HPDE6-E6E7 (cell line): Measurements from ENCODE around the gene MACC1.

ENCODE experiments used
- DNase-seq: peaks from one replicate; pipeline ENCODE4 v3.0.0; 2011; ENCODE audit warnings: missing footprints; ENCODE audit errors: extremely low spot score

MACC1 gene

DNA sequence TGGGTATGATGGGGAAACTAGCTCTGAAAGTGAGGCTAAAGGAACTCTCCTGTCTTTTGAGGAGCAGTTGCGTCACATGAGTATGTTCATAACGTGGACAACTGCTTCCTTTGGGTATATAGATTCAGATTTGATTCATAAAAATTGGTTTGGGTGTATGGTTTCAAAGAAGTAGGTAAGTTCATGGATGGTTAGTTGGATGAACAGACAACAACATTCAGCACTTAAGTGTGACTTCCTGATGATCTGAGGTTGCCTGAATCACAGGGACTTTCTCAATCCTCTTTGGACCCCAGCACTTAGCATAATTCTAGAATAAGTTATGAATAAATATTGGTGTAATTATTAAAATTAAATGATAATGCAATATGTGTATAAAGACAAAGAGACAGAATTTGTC, 43.4 kb downstream of the MACC1 start:
- DNase-seq: no peak

DNA sequence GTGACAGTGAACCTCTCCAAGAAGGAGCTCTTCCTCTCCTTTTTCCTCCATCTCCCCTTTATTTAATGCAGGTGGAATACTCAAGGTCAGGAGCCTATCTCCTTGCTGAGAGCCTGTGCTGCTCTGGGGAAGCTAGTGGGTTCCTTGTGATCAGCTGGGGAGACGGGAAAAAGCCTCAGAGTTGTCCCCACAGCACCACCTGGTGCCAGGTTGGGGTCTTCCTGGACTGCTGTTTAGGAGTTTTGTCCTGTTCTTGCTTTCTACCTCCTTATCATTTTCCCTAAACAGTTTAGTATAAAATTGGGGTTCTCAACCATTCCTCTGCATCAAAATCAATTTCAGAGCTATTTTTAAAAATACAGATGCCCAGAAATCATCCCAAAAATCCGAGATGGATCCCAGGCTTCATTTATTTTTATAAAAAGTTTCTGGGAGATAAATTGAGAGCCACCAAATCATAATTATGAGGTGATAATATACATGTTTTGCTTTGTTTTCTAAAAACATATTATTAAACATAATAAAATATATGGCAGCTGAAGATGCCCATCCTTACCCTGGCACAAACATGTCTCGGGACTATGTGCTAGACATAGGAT, 44.3 kb downstream of the MACC1 start:
- DNase-seq: peak; percentile 35

DNA sequence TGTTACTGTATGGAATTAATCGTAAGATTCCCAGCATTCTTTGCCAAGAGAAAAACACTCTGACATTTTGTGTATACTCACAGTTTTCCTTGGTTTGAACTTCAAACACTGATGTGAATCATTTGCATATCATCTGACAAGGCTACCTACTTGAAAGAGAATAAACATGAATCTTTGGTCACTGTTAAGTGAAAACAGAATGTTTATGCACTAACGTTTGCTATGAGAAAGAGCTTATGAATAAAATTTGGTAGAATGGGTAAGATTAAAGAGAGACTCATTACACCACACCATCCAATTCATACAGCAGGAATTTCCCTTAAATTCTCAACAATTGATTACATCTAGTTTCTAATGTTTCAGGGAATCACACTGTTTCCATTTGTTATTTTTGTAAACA, 46.6 kb downstream of the MACC1 start:
- no peak for DNase-seq

DNA sequence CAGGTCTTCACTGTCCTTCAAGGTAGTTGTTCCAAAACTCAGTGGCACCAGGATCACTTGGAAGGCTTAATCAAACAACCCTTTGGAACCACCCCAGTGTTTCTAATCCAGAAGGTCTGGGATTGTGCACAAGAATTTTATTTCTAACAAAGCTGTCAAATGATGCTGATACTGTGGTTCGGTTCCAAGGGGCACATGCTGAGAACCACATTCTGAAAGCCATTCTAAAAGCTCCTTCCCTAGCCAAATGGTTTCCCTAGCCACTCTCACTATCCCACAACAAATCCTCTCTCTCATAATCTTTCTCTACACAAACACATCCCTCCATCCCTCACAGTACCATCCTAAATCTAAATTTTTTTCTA, 52.1 kb downstream of the MACC1 start:
- no peak for DNase-seq

DNA sequence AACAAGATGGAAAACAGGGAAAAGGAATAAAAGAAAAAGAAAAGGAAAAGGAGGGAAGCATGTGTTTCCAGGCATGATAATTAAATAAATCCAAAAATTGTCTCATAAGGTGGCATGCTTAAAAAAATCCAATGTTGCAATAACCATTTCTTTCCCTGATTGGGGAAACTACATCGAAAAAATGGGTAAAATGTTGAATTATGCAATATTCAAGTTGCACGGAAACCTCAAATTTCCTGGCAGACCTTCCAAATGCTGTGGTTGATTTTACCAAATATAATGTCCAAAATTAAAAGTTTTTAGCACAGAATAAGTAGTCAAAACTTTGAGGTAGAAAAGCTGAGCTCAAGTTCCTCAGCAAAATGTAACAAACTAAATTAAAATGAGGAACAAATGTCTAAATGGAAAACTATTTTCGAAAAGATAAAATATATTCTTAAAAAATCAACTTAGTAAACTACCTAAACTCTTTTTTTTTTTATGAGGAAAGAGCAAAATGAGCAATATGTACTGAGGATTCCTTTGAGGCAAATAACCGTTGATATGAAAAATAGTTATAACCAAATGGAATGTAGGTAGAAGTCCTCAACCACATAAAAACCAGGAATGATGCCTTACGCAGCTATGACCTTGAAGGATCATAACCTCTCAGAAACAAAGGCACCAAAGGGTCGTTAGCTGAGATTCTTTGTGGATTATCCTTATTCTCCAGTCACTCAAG, 52.6 kb downstream of the MACC1 start:
- no peak for DNase-seq

DNA sequence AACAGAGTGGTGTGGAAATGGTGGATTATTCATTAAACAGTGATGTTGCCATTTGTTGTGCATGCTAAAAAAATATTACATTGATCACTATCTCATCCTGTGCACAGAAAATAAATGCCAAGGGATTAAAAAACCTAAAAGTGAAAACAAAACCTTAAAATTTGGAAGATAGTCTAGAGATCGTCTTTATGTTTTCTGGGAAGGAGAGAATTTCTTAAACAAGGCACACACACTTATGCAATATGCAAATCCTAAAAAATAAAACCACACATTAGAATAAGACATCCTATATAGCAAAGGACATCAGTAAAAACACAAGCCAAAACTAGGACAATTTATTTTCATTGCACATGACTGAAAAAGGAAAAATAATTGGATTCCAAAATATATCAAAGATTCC, 54.5 kb downstream of the MACC1 start:
- no peak for DNase-seq

DNA sequence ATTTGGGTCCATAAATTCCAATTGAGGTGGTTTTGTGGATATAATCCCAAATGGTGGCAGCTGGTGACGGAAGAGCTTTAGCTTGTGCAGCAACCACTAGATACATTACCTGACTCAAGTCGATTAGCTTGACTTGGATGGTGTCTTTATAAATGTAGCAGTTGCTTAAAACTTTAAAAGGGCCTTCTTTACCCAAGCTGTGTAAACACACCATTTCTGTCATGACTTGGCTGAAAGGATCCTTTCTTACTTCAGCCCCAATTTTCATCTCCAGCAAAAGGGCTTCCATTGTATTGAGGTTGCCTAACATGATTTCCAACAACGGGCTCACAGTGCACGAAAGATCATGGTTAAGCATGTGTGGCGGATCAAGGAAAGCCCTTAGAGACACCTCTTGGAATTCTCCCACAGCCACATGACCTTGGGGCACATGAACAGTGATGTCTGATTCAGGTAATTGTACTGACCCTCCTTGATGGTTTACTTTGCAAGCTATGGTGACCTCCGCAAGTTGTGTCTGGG, 57.9 kb downstream of the MACC1 start:
- no peak for DNase-seq

DNA sequence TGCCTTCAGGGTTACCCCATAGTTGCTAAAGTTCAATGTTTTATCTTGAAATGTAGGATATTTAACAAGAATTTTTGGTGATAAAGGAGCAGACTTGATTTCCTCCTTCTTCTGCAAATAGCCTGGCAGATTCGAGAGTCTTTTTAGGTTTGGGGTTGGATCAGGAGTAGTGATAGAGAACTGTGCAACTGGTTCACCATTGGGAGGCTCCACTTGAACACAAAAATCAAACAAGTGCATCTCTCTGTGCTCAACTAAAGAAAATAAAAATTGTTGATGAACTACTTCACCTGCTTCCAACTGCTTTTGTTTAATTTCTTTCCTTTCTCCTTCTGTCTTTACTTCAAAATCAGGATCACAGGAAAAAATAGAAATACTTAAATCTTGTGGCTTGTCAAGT, 58.5 kb downstream of the MACC1 start:
- DNase-seq: no peak

DNA sequence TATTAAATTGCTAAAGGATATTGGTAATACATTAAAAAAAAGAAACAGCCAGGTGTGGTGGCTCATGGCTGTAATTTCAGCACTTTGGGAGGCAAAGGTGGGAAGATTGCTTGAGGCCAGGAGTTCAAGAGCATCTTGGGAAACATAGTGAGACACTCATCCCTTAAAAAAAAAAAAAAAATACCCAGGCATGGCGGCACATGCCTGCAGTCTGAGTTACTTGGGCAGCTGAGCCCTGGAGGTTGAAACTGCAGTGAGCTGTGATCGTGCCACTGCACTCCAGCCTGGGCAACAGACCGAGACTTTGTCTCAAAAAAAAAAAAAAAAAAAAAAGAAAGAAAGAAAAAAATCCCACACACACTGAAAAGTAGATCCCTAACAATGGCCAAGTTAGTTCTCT, 59.7 kb downstream of the MACC1 start:
- DNase-seq: no peak

DNA sequence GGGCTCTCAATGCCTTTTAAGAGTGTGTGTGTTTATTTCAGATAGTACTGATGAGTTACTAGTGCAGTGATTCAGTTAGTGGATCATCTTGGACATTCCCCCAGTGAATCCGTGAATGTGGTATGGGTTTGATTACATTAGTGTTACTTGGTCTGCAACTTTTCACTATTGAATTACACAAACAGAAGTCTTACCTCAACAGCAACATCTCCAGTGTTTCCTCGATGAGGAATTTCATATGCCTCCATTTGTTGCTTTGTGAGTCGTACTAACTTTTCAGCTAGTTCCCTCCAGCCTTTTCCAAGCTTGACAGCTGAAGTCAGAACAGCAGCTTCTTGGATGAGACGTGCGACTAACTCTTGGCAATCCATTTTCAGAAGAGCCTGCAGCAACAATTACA, 63.2 kb downstream of the MACC1 start:
- no peak for DNase-seq

DNA sequence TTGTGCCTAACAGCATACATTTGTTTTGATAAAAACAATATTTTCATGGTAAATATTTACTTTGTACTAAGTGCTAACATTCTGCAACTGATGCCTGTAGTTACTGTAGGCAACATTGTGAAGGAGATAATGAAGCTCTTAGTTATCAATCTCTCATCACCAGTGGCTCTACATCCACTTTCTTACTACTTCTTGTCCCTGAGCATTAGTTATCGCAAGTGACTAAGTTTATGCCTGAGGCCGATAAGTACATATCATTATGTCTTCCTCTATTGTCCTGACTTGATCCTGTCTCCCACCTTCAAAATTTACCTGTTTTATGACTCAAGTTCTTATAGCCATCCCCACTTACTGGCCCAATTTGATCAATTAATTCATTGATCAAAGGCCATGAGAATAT, 63.6 kb downstream of the MACC1 start:
- DNase-seq: no peak

DNA sequence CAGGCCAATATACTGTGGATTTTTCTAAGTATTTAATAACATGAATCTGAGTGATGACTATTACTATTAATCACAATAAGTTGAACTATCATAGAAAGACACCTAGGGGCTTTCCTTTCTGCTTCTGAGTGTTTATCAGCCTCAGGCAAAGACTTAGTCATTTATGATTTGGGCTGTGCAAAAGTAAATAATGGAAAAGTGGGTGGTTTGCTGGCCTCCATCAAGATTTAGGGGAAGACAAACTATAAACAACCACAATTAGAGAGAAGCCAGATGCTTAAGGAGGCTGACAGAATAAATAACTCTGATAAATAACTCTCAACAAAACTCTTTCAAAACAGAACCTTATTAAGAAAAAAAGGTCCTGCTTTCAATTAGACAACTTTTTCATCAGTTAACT, 64.7 kb downstream of the MACC1 start:
- no peak for DNase-seq

DNA sequence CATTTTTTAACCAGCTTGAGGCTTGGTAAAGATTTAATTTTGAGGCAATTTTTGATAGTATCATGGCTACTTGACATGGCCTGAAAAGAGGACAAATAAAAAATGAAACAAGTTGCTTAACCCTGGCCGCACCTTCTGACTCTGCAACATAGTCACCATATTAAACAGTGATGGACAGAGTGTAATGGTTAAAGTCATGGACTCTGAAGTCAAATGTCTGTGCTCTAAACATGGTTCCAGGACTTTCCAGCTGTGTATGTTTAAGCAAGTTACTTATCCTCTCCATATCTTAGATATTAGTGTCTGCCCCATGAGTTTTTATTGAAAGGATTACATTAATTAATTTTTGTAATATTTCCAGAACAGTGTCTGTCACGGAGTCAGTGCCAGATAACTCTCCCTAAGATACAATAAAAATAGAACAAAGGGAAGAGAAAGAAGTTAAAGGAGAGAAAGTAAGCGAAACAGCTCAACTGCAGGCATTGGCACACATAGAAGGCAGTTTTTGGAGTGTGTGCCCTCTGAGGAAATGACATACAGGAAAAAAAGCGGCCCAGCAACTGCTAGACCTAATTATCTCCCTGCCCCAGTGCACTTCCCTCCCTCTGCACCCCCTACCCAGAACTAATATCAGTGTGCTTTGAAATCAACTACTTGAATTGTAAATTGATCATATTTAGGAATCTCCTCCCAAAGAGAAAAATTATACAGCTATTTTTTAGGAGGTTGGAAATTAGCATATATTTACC, 65.3 kb downstream of the MACC1 start:
- DNase-seq: no peak

DNA sequence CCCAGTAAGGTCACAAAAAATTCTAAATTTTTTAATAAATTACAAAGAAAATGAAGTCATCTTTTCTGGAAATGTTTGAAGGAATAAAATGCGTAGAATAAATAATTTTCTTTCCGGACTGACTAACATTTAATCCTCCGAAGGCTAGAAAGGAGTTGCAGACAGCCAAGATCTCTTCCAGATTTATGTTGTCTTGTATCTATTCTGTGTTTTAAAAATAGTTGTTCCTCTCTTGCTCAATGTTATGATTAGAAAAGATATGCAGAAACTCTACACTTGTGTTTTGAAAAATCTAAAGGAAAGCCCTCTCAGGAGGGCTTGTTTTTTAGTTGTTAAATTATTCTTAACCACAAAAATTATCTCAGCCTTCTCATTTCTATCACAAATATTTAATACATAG, 70.7 kb downstream of the MACC1 start:
- no peak for DNase-seq

DNA sequence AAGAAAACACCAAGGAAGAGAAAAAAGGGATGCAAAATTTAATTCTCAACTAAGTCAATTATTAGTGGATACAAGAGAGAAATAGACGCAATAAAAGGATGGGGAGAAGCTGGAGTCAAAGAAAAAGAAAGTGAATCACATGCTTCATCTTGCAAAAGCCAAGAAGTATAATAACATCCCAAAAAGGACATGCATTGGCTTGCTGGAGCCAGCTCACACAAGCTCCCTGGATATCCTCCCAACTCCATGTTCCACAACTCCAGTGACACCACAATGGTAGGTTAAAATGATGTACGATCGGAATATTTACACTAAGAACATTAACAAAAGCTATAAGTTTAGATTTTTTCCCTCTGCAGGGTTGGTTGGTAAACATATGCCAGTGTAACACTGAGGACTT, 72.4 kb downstream of the MACC1 start:
- no peak for DNase-seq

DNA sequence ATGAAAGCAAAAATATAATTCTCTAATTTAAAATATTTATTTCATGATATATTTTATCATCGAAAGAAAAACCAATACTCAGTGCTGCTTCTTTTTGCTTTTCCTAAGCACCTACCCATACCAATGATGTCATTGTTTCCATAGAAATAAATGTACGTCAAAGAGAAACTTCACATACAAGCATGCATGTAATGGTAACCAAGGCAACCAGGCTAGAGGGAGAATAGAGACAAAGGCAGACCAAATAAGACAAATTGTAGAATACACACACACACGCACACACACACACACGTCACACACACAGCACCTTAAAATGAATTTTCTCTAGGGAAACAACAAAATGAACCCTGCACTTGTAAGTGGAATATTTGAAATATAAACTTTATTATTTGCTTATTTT, 75.5 kb downstream of the MACC1 start:
- no peak for DNase-seq

DNA sequence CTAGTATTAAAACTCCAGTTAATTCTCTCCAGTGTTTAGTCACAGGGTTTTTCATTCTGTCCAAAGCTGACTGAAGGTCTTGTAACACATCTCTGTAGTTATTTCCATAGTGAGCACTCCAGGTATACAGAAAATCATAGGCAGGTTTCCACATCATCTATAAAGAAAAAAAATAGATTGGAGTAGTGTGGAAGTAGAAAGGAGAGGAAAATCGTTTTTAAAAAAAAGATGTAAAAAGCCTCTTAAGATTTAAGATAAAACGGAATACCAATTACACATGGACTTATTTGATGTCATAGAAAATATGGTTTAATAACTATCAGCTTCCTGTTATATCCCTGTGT, 76.2 kb downstream of the MACC1 start:
- no peak for DNase-seq

DNA sequence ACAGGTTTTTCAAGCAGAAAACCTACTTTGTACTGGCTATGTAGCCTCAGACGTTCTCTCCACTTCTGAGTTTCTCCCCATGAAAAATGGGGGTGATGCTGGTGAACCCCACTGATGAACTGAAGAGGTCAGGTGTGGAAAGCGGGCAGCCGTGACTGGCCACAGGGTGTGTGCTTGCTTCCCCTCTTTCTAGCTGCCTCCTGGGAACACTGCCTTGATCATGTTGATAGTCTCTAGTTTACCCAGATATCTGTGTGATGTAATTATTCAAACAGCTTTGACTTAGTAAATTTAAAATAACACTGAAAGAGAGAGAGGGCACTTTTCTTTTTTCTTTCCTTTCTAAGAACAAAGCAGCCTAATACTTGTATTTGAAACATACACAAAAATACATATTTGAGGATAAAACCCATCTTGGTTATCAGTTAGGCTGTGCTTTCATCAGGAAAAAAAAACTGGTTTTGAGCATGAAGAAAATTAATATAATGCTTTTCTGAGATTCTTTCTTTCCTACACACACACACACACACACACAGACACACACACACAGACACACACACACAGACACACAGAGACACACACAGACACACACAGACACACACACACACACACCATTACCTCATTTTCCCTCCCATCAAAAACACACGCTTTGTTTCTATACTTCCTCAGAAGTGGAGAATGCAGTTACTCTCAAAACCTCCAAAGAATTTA, 76.7 kb downstream of the MACC1 start:
- no peak for DNase-seq

DNA sequence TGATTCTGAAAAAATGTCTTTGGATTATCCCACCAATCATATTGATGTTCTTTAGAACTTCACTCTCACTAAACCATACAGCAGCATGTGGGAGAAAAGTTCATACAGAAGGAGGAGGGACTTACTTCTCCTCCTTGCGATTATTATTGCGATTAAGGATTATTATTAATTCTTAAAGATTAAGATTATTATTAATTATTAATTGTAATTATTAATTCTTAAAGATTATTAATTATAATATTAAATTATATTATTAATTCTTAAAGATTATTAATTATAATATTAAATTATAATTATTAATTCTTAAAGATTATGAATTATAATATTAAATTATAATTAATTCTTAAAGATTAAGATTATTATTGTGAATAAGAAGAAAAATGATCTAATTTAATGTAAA, 80.5 kb downstream of the MACC1 start:
- DNase-seq: no peak

DNA sequence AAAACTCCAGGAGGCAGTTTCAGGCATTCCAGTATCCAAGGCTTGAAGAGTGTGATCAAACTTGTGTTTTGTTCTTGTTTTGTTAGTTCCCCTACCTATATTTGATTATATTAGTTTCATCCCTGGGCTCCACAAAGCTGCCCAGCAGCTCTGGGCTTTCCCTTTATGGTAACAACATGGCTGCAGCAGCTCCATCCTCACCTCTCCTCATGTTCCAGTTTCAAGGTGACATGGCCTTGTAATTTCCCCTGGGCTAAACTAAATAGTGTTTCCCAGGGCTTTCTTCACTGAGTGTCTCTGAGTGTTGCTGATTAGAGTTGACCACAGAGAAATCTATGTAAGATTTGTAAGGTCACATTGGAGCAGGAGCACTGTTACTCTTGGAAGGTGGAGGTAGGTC, 83.4 kb downstream of the MACC1 start:
- no peak for DNase-seq

DNA sequence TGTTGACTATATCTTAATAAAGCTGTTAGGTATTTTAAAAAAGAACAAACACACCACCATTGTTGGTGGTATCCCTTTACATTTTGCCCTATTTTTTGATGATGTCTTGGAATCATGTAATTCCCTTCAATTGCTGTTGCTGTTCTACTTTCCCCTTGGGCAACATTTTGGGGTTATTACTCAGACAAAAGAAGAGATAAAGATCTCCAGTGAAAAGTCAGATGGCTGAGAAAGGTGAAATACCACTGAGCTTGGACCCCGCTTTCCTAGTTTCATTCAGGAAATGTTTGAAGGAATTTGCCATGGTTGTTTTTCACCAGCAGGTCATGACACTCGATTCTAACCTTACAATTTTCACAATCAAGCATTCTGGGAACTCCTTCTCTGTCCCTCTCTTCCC, 84.6 kb downstream of the MACC1 start:
- no peak for DNase-seq

DNA sequence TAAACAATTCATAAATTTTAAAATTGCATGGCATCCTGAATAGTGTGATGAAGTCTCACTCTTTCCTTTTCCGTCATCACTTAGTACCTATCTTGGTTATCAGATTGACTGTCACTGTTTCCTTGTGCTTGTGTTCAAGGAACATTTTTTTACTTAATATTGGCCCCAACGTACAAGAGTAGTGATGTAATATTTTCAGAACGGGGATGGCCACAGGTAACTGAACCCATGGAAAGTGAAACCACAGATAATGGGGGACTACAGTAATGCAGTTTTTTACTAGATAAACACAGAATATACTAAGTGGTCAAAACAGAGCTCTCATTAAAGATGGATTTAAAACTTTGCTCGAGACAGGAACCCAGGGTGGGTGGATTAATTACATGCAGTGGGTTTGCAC, 85.4 kb downstream of the MACC1 start:
- DNase-seq: no peak

DNA sequence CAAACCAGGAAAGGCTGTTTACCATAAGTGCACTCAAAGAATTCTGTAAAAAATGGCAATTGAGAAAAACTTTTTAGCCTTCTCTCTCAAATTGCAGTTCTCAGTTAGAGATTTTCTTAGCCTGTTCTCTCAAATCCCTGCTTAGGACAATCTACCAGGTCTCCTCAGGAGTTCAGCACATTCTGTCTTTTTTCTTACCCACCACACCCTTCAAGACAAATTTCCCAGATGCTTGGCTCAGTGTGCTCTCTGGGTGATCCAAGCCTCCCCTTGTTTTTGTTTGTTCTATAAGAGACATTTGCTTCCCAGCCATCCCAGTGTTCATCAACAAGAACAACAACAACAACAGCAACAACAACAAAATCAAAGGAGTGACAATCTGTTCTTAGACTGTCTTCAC, 87.3 kb downstream of the MACC1 start:
- no peak for DNase-seq
